ELR (cell line): ENCODE data around the gene LRRC27.
"Not testable (repeated sequence)": the region's sequence is repeated elsewhere in the genome, so short reads cannot be mapped to it uniquely, and the experiment has no call there.

ENCODE experiments used
- DNase-seq: peaks from one replicate; pipeline ENCODE4 v3.0.0-alpha.2; 2015; ENCODE audit warnings: low read depth

The LRRC27 gene

GRCh38 chr10:132331601-132332432 lies at the start of gene LRRC27:
Gene LRRC27, plus strand, starts transcription at chr10:132332193. Its CDS starts 1,332 bp downstream, at chr10:132333525.
- peak; percentile 95 for DNase-seq

DNA sequence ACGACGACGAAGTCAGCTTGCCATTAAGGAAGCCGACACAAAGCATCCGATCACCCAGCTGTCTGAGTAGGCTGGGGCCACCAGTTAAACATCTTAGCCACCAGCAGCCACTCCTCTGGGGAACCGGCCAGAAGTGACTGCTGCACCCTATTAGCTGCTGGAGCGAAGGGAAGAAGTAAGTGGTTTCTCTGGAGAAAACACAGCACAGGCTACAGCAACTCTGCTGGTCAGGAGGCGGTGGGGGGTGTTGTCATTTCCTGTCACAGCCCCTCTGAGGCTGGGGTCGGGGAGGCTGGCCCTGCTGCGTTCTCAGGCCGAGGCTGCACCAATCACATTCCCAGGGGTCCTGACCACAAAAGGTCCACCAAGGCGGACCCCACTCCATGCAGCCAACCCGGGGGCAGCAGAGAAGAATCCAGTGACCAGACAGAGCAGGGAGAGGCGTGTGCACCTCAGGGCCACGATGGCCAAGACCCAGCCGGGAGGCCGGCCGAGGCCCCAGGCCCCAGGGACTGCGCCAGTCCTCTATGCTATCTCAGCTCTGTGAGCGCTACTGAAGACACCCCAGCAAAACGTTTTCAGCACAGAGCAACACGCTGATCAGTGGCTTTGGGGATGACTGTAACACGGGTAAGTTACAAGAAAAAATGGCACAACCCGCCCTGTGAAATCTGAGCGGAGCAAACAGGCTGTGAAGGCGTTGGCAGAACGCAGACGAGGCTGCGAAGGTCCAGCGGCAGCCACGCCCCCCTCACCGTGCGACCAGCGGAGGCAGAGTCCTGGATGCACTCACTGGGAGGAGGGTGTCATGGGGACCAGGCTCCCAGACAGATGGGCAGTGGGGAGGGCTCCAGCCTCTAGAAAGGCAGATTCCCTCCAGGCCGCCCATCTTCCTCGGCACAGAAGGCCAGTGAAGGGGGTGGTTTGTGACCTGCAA lies 49.1 kb upstream of the LRRC27 start:
- no peak for DNase-seq

GRCh38 chr10:132283604-132284382 lies 48.2 kb upstream of the LRRC27 start:
- DNase-seq, result no peak

- no peak for DNase-seq
These were observed 42.6 kb upstream of the LRRC27 start for GRCh38 chr10:132289439-132289838.

GRCh38 chr10:132290631-132291030 lies 41.4 kb upstream of the LRRC27 start:
- DNase-seq, result no peak

DNA sequence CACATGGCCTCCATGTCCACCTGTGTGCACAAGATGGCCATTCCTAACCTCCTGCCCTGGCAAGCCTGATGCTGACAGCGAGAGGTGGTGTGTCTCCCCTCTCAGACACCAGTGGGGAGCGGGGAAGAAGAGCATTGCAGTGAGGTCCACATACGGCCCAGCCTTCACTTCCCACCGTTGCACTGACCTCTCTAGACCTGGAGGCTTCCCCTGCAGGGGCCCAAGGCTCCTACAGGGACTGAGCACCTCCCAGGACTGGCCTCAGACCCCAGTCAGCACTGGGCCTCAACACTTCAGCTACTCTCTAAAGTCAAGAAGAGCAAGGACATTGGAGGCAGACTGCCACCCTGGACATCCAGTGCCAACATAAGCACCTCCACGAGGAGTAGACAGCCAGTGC lies 40.2 kb upstream of the LRRC27 start:
- no peak for DNase-seq

GRCh38 chr10:132292287-132293200 lies 39.4 kb upstream of the LRRC27 start:
- DNase-seq, result no peak

DNA sequence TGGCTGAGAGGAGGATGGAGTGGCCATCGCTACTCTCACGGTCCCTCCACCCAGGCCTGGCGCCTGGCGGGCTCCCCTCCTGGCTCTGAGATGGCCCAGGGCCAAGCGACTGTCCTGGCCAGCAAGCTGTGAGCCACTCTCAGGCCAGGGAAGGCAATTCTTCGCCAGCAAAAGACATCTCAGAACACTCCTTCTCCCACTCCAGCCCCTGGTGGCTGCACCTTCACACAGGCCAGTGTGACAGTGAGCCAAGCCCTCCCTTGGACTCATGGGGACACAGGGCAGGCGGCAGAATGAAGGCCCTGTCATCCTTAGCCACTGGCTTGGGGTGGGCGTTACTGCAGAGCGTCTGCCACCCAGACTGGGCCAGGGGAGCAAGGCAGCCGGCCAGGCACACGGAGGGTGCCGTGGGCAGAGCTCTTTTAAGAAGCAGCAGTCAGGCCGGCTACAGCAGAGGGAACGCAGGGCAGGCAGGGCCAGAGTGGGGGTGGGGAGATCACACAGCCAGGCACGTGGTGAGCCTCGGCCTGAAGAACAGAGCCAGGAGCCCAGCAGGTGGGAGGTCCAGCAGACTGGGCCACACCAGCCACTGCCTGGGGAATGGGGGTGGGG lies 38.7 kb upstream of the LRRC27 start:
- no peak for DNase-seq

- DNase-seq, result no peak
These were observed 38.0 kb upstream of the LRRC27 start for GRCh38 chr10:132293813-132294520.

- DNase-seq, result no peak
These were observed 37.3 kb upstream of the LRRC27 start for GRCh38 chr10:132294561-132295318.

DNA sequence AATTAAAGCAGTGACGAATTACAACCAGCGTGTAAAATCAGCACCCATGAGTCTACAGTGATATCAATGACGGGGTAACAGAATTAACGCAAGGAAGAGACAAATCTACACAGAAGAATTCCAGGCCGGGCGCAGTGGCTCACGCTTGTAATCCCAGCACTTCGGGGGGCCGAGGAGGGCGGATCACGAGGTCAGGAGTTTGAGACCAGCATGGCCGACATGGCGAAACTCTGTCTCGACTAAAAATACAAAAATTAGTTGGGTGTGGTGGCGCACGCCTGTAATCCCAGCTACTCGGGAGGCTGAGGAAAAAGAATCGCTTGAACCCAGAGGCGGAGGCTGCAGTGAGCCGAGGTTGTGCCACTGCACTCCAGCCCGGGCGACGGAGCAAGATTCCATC lies 36.5 kb upstream of the LRRC27 start:
- not testable (repeated sequence) for DNase-seq

GRCh38 chr10:132296666-132297443 lies 35.1 kb upstream of the LRRC27 start:
- DNase-seq, result no peak

DNA sequence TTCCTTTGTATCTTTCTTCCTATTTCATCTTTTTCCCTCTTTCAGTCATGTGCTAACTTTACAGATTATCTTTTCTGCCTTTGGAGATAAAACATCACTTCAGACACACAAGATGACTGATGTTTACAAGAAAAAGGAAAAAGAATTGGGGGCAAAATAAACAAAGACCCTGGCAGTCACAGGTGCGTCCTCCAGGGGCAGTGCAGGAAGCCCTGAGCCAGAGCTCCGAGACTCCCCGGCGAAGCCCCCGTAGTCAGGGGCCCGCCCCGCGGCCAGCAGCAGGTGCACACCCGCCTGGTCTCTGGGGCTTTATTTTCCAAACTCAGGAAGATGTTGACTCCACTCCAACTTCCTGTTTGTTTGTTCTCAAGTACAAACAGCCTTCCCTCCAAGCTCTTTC lies 34.5 kb upstream of the LRRC27 start:
- DNase-seq, result no peak

DNA sequence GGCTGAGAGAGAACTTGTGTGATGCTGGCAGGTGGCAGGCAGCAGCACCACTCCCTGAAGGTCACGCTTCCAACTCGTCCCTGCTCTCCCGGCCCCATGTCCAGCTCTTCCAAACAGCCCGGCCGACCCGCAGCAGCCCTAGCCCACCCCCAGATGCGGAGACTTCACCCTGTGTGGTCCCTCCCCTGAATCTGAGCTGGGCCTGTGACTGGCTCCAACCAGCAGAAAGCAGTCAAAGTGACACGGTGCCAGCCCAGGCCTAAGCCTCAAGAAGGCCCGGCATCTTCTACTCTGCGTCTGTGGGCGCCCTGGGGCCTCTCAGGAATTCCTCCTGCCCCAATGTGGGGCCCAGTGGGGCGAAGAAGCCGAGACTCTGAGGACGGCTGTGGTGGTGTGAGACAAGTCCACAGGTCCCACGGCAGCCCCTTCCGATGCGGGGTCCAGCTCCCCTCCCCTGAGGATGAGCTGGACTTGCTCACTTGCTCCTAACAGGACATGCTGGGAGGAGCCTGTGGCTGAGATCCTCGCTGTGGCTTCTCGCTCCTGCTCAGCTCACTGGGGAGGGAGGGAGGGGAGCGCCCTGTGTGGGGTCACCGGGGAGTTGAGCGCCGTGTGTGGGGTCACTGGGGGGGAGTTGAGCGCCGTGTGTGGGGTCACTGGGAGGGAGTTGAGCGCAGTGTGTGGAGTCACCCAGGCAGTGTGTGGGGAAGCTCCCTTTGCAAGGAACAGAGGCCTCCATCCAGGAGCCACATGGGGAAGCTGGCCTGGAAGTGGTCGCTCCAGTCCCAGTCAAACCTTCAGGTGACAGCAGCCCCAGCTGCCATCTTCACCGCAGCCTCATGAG lies 33.7 kb upstream of the LRRC27 start:
- DNase-seq, result no peak

GRCh38 chr10:132299371-132300336 lies 32.3 kb upstream of the LRRC27 start:
- DNase-seq, result no peak

DNA sequence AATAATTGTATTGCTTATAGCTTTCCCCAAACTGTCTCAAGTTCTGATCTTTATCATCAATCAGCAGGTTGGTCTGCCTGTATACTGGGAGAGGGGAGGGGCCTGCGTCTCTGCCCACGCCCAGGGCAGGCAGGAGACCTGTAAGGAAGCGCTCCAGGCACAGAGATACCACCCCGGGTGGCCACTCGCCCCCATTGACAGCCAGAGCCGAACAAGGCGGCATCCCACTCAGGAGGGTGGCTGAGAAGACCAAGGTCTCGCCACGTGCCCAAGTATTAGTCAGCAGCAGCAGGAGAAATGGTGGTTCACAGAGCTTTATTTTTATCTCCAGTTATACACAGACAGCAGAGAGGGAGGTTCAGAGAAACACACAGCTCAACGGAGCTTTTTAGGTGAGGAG lies 31.4 kb upstream of the LRRC27 start:
- no peak for DNase-seq
